Limb (tissue), 2 donors: ENCODE data around the gene SERF1B.
"Not testable (repeated sequence)": the region's sequence is repeated elsewhere in the genome, so short reads cannot be mapped to it uniquely, and the experiment has no call there.

Experiments
- DNase-seq, 2 donors: peaks; one replicate each; pipeline ENCODE4 v3.0.0-alpha.2; 2016; ENCODE audit errors: extremely low spot score in 2 of 2

SERF1B gene

GRCh38 chr5:70025106-70025844 is at the start of gene SERF1B:
Gene SERF1B (plus strand): TSS chr5:70025251. CDS start chr5:70025452, 201 bp downstream.
- DNase-seq, result not testable (repeated sequence)

DNA sequence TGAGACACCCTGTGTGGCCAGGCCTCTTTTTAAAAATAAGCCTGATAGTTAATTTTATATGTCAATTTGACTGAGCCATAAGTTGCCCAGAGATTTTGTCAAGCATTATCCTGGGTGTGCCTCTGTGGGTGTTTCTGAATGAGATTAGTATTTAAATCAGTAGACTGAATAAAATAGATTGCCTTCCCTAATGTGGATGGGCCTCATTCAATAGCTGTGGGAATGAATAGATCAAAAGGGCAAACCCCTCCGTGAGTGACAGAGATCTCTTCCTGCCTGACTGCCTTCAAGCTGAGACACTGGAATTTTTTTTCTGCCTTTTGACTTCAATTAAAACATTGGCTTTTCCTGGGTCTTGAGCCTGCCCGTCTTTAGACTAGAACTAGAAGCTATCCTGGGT is 33.3 kb upstream of the SERF1B start:
- DNase-seq, result not testable (repeated sequence)

DNA sequence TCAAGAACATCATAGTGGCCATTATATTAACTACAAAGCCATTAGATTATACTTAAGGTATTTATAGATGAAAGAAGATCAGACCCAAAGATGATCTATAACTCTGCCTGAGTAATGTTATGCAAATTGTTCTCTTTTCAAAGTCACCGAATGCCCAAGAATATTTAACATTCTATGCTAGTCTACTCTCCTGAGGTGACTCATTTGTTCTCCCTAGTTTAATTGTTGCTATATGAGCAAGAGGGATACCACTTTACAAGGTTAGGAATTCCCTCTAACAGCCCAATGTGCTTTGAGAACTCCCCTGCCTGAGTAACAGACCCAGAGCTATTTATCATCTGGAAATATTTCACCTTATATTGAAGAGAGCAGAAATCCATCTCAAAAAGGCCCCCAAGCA is 29.5 kb upstream of the SERF1B start:
- DNase-seq, result not testable (repeated sequence)

DNA sequence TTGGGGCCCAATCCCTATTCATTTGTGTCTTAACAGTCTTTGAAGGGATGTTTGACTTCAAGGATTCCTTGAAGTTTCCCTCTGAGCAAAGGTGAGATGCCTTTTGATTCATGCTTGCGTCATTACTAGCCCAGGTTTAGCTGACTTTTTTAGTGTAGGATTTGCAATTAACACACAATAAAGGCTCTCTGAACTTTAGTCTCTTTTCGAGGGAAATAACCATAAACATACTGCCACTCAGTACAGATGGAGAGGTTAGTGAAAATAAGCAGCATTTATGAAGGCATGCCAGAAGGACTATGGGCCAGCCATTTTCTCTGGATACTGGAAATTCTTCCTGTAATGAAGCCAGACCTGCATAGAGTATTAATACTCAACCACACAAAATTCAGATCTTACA is 4.4 kb upstream of the SERF1B start:
- DNase-seq, result not testable (repeated sequence)

DNA sequence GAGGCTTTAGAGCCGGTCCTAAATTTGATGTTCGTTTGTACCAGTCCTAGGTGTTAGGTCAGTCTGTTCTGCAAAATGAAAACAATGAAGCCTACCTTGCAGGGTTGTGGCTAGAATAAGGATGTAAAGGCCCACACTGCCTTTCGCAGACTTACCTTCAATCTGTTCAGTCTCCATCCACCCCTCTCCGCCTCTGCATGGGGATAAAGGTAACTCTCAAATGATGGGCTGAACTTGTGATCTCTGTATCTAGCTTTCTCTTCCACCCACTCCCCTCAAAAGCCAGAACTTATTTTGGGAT is 744 bp downstream of the SERF1B start:
- DNase-seq, result not testable (repeated sequence)

GRCh38 chr5:70031204-70031603 is 6.2 kb downstream of the SERF1B start:
- not testable (repeated sequence) for DNase-seq

DNA sequence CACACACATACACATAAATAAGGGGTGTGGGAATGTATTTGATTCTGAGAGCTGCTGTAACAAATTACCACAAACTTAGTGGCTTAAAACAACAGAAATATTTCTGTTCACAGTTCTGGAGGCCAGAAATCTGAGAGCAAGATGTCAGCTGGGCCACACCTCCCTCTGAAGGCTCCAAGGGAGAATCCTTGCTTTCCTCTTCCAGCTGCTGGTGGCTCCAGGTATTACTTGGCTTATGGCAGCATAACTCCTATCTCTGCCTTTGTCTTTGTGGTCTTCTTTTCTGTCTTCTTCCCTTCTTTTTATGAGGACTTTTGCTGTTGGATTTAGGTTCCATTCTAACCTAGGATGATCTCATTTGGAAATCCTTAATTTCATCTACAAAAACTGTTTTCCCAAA is 16.4 kb downstream of the SERF1B start:
- not testable (repeated sequence) for DNase-seq

GRCh38 chr5:70049790-70050142 is 24.7 kb downstream of the SERF1B start:
- not testable (repeated sequence) for DNase-seq

- not testable (repeated sequence) for DNase-seq
These were observed 31.4 kb downstream of the SERF1B start for GRCh38 chr5:70056289-70056942.

DNA sequence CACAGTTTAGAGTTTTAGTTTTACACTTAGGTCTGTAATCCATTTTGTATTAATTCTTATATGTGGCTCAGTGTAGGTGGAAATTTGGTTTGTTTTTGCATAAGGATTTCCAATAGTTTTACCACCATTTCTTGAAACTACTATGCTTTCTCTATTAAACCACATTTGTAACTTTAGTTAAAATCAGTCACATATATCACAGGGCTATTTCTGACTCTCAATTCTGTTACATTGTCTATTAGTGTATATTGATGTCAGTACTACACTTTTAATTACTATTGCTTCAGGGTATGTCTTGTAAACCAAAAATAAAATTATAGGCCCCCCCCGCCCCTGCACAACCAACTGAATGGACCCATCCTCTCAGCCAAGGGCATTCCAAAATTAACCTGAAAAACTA is 32.1 kb downstream of the SERF1B start:
- DNase-seq, result not testable (repeated sequence)

DNA sequence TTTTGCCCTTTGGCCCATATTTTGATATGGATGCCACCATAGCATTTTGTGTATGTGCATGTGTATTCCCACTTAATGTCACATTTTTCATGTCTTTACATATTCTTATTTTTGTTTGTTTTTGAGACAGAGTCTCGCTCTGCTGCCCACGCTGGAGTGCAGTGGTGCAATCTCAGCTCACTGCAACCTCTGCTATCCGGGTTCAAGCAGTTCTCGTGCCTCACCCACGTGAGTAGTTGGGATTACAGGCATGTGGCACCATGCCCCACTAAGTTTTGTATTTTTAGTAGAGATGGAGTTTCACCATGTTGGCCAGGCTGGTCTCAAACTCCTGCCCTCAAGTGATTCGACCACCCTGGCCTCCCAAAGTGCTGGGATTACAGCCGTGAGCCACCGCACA is 52.6 kb downstream of the SERF1B start:
- DNase-seq, result not testable (repeated sequence)

- DNase-seq, result not testable (repeated sequence)
These were observed 63.9 kb downstream of the SERF1B start for GRCh38 chr5:70088907-70089464.

GRCh38 chr5:70091776-70092175 is 66.7 kb downstream of the SERF1B start:
- not testable (repeated sequence) for DNase-seq
